Measurements from ENCODE around the gene THBS3.
"Not testable (repeated sequence)": the region's sequence is repeated elsewhere in the genome, so short reads cannot be mapped to it uniquely, and the experiment has no call there.

The THBS3 gene

GRCh38 chr1:155233502-155233901, 25.8 kb upstream of the THBS3 start:
- DNase-seq: not testable (repeated sequence)

DNA sequence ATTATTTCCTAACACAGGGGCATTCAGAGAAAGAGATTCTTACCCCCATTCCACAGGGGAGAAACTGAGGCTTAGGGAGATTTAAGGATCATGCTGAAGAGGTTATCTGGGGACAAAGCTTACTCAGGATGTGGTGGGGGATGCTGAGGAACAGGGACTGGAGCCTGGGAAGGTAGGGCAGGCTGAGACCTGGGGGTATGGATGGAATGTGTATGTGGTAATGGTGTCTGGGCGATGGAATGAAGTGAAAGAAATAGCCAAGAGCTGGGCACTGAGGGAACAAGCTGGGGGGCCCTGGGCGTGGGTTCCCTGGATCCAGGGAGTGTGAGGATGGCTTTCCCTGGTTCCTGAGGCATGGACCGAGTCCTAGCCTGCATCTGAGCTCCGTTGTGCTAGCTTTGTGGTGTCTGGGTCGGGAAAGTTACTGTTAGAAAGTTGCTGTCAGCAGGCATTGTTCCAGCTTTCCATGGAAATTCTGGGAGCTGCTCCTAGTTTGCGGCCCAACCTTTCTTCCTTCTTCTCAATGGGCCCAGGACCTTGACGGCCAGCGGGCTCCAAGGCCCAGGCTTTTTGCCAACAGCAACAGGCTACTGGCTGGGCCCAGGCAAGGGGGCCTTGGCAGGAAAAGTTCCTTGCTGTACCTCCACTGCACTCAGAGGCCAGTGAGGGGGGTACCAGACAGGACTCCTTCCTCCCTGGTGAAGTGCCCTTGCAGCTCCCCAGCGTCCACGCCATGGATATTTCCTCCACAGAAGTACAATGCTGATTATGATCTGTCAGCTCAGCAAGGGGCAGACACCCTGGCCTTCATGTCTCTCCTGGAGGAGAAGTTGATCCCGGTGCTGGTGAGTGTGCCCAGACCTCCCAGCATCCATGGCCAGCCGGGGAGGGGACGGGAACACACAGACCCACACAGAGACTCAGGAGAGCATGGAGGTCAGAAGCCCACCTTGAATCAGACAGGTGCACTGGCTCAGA, 24.6 kb upstream of the THBS3 start:
- not testable (repeated sequence) for DNase-seq

DNA sequence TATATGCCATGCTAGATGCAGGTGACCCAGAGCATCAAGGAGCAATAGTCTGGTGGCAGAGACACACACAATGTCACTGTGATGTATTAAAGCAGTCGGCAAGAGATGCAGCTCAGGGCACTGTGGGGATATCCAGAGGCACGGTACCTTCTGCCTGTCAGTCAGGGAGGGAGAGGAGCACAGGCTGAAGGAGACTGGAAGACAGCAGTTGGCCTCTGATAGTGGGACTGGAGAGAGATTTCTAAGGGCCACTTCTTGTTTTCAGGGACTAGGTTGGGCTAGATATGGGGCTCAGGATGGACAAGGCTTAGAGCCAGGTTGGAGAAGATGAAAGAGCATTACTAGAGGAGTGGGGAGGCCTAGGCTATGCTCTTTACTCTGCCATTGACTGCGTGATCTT, 23.6 kb upstream of the THBS3 start:
- DNase-seq: not testable (repeated sequence)

DNA sequence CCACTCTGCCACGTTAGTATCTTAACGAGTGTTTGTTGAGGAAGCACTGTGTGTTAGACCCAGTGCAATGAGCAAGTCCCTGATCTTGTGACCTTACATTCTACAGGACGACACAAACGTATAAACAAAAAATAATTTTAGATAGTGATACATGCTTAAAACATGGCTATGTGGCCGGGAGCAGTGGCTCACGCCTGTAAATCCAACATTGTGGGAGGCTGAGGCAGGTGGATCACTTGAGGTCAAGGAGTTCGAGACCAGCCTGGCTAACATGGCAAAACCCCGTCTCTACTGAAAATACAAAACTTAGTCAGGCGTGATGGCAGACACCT, 20.4 kb upstream of the THBS3 start:
- DNase-seq: no peak

GRCh38 chr1:155227261-155228095, 19.8 kb upstream of the THBS3 start:
- DNase-seq: peak; percentile 100

DNA sequence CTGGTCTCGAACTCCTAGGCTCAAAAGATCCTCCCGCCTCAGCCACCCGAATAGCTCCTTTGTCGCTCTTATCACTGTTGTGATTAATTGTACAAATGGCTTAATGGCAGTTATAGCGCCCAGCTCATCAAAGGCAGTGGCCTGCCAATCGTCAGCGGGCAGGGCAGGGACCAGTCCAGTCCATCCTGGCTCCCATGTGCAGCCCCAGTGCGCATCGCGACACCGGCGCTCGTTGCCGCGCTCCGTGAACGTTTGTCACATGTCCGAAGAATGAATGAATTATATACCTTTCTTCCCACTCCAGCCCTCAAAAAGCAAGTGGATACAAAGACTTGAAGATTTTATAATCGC, 19.2 kb upstream of the THBS3 start:
- DNase-seq: peak; percentile 84

DNA sequence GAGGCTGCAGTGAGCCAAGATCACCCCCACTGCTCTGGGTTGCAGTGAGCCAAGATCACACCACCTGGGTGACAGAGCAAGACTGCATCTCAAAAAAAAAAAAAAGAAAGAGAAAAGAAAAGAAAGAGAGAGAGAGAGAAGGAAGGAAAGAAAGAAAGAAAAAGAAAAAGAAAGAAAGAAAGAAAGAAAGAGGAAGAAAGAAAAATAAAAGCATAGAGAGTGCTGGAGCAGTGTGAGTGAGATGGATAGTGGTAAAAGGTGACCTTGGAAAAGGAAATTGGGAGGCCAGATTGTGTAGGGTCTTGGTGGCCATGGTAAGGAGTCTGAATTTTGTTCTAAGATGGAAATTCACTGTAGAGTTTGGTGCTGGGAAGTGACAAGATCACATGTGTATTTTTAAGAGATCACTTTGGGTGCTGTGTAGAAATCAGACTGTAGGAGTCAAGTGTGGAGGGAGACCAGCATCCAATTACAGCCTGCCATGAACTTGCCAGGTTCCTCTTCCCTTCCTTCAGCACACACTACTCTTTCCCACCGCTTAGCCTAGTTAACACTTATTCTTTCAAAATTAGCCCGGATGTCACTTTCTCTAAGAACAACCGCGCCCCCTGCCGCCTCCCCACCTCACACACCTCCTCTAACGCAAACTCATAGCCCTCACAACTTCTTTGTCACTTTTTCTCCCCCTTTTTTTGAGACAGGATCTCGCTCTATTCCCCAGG, 18.7 kb upstream of the THBS3 start:
- peak; percentile 96 for DNase-seq

DNA sequence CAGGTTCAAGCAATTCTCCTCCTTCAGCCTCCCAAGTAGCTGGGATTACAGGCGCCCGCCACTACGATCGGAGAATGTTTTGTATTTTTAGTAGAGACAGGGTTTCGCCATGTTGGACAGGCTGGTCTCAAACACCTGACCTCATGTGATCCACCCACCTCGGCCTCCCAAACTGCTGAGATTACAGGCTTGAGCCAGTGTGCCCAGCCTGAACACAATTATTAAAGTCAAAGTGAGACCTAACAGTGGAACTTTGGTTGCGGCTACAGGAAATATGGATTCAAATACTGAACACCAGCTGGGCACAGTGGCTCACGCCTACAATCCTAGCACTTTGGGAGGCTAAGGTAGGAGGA, 17.7 kb upstream of the THBS3 start:
- not testable (repeated sequence) for DNase-seq

GRCh38 chr1:155223047-155223446, 15.3 kb upstream of the THBS3 start:
- no peak for DNase-seq

DNA sequence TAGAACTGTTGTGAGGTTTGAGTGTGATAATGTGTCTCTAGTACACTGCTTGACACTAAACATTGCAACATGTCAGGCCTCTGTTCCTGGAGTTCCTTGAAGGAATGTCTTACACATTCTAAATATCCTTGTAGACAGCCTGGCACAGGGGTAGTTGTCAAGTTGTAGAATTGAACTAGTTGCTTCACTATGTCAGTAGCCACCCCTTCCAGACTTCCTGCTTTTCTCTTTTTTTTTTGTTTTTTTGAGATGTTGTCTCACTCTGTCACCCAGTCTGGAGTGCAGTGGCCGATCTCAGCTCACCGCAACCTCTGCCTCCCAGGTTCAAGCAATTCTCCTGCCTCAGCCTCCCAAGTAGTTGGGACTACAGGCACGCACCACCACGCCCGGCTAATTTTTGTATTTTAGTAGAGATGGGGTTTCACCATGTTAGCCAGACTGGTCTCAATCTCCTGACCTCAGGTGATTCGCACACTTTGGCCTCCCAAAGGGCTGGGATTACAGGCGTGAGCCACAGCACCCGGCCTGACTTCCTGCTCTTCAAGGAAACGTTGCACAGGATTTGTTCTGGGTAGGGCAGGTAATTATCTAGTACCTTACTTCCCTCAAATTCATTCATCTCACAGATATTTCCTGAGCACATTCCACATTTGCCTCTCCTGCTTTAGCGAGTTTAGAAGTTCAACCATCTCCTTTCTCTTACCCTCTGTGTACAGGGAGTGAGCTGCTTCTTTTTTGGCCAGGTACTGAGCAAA, 12.7 kb upstream of the THBS3 start:
- DNase-seq: not testable (repeated sequence)

DNA sequence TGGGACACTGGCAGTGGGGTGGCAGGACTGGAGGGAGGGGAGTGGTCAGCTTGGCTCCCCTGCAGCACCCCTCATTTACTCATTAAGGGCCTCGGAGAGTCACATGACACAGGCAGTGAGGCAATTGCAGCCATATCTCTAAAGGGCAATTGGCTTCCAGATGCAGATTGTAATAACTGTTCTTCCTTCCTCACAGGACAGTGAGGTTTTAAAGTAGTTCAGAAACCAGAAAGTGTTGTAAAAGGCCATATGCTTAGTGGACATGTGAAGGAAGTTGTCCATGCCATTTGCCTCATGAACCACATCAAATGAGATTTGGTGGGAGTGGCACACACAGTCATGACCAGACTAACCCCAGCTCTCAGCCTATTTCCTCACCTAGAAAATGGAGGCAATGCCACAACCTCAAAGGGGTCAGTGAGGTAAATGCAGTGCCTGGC, 11.9 kb upstream of the THBS3 start:
- DNase-seq: peak; percentile 74

GRCh38 chr1:155218854-155219591, 11.3 kb upstream of the THBS3 start:
- peak; percentile 81 for DNase-seq

DNA sequence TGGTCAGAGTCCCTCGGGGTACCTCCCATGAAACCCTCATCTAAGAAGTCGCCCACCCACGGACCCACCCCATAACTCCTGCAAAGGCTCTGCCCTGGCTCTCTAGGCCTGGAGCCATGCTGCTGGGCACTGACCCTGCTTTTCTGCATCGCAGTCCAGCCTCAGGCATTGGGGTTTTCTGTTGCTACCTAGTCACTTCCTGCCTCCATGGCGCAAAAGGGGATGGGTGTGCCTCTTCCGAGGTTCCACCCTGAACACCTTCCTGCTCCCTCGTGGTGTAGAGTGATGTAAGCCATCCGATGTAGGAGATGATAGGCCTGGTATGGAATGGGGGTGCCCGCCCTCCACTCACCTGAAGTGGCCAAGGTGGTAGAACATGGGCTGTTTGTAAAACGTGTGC, 7.0 kb upstream of the THBS3 start:
- not testable (repeated sequence) for DNase-seq

DNA sequence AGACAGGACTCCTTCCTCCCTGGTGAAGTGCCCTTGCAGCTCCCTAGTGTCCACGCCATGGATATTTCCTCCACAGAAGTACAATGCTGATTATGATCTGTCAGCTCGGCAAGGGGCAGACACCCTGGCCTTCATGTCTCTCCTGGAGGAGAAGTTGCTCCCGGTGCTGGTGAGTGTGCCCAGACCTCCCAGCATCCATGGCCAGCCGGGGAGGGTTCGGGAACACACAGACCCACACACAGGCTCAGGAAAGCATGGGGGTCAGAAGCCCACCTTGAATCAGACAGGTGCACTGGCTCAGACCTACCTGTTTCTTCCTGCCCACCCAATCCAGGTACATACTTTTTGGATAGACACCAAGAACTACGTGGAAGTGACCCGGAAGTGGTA, 4.3 kb upstream of the THBS3 start:
- not testable (repeated sequence) for DNase-seq

DNA sequence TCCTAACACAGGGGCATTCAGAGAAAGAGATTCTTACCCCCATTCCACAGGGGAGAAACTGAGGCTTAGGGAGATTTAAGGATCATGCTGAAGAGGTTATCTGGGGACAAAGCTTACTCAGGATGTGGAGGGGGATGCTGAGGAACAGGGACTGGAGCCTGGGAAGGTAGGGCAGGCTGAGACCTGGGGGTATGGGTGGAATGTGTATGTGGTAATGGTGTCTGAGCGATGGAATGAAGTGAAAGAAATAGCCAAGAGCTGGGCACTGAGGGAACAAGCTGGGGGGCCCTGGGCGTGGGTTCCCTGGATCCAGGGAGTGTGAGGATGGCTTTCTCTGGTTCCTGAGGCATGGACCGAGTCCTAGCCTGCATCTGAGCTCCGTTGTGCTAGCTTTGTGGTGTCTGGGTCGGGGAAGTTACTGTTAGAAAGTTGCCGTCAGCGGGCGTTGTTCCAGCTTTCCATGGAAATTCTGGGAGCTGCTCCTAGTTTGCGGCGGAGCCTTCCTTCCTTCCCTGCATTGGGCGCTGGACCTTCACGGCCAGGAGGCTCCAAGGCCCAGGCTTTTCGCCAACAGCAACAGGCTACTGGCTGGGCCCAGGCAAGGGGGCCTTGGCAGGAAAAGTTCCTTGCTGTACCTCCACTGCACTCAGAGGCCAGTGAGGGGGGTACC, 3.8 kb upstream of the THBS3 start:
- DNase-seq: not testable (repeated sequence)

DNA sequence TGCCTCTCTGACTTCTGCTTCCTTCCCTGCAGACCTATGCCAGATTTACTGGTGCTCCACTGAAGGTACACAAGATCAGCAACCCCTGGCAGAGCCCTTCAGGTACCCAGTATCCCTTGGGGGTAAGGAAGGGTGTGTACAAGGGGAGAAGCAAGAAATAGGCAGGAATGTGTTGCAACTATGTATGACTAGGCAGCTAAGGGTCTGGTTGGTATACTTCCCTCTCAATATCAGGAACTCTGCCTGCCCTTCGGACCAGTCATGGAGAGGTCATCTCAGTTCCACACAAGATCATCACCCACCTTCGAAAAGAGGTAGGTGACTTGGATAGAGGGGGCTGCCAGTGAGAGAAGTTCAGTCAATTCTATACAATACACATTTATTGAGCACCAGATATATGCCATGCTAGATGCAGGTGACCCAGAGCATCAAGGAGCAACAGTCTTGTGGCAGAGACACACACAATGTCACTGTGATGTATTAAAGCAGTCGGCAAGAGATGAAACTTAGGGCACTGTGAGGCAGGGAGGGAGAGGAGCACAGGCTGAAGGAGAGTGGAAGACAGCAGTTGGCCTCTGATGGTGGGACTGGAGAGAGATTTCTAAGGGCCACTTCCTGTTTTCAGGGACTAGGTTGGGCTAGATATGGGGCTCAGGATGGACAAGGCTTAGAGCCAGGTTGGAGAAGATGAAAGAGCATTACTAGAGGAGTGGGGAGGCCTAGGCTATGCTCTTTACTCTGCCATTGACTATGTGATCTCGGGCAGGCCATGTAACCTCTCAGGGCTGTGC, 2.8 kb upstream of the THBS3 start:
- no peak for DNase-seq

DNA sequence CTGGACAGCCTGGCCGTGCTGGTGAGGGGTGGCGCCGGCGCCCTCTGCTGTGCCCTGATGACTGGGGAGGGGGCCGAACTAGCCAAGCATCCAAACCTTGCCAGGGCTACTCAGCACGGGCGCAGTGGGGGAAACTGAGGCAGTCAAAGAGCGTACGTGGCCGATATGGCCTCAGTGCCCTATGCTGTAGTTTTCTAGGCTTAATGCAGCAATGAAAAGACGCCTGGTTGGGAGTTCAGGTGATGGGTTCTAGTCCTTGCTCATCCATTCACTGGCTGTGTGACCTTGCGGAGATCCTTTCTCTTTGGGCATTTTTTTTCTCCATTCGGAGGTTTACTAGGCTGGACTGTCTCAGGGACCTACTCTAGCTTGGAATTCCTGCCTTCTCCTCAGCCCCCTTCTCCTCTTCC, 1.6 kb upstream of the THBS3 start:
- no peak for DNase-seq

GRCh38 chr1:155208541-155209311, 1.0 kb upstream of the THBS3 start, which contains the start of gene MTX1:
TSS of gene MTX1 (plus strand) at chr1:155208695. CDS start at chr1:155208805, 110 bp downstream.
- DNase-seq: peak; percentile 94

All from hematopoietic multipotent progenitor cell treated with erythropoietin and hydrocortisone succinate and interleukin-3 and kit ligand, for 6 days (in vitro differentiated cells).